ENCODE results near the gene TEKT1. TPM values are rescaled to one million over a fixed set of nuclear protein-coding genes. Genes with fewer than 3 reads are reported as not detected.

Gene TEKT1
- total RNA-seq, 1 experiment from 2014 or later: not detected

- no peak overlapping the region for H2BK20ac ChIP-seq (ENCODE audit: low read depth, low read length, poor library complexity, severe bottlenecking)
- no peaks in the 10 kb centered on the region for H3K79me1 ChIP-seq (ENCODE audit: insufficient read depth, low read depth, low read length, poor library complexity, severe bottlenecking)
- H2AK5ac ChIP-seq (ENCODE audit: insufficient read length, low read length): no peak overlapping the region
- no peak overlapping the region for H3K18ac ChIP-seq (ENCODE audit: insufficient read length, low read depth, low read length)
- Mint-ChIP-seq H3K9me3 (peaks cover 2 to 6% of the 10 kb centered on the region in 2 experiments; a peak in 3 of 5 replicates), H3K4me3 (no peak overlapping the region), H3K36me3 (ENCODE audit: insufficient read depth in 1 of 3, low read depth in 3 of 3) (no peaks in the 10 kb centered on the region; a peak in 1 of 7 replicates), H3K4me1 (0 out of 4 replicates have a peak, but pooled peaks cover 0 to 2% of the 10 kb centered on the region in 2 experiments), H3K27ac (no peak overlapping the region), H3K27me3 (ENCODE audit: low read depth) (peaks cover 78% of the 10 kb centered on the region)
- H2BK15ac ChIP-seq (ENCODE audit: low read depth, low read length): no peak overlapping the region
- DNase-seq: no peak
- no peak overlapping the region for H4K8ac ChIP-seq (replicated peaks; ENCODE audit: insufficient read length, low read depth, low read length)
- no peak overlapping the region for H3T11ph ChIP-seq (ENCODE audit: low read length)
- no peak overlapping the region for H3K4ac ChIP-seq (ENCODE audit: low read depth, low read length)
- H4K20me1 ChIP-seq (ENCODE audit: control insufficient read depth, insufficient read depth, insufficient read length): no peaks in the 10 kb centered on the region
- peaks cover 5% of the 10 kb centered on the region; the same call in 1 of the 2 replicates for H3K27me3 ChIP-seq (ENCODE audit: insufficient read depth, low read length)
- no peak overlapping the region for H3K9ac ChIP-seq (ENCODE audit: extremely low read depth, insufficient read length, low read length)
- no peaks in the 10 kb centered on the region for H3K9me3 ChIP-seq (ENCODE audit: control insufficient read depth, low read depth, low read length)
- no peak overlapping the region for H3K4me2 ChIP-seq (ENCODE audit: insufficient read depth, insufficient read length, low read length)
- H2BK5ac ChIP-seq (ENCODE audit: insufficient read length, low read length): no peak overlapping the region
- WGBS (ENCODE audit: extremely low coverage, insufficient read length, low lambda C conversion rate): no CpG with 5 or more reads among the region's 2 CpGs
- TF ChIP-seq, protein P1, sequence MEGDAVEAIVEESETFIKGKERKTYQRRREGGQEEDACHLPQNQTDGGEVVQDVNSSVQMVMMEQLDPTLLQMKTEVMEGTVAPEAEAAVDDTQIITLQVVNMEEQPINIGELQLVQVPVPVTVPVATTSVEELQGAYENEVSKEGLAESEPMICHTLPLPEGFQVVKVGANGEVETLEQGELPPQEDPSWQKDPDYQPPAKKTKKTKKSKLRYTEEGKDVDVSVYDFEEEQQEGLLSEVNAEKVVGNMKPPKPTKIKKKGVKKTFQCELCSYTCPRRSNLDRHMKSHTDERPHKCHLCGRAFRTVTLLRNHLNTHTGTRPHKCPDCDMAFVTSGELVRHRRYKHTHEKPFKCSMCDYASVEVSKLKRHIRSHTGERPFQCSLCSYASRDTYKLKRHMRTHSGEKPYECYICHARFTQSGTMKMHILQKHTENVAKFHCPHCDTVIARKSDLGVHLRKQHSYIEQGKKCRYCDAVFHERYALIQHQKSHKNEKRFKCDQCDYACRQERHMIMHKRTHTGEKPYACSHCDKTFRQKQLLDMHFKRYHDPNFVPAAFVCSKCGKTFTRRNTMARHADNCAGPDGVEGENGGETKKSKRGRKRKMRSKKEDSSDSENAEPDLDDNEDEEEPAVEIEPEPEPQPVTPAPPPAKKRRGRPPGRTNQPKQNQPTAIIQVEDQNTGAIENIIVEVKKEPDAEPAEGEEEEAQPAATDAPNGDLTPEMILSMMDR (conservative IDR thresholded peaks at IDR 0.05): no peak
- H3K14ac ChIP-seq (ENCODE audit: insufficient read depth, low read length): no peak overlapping the region
- no peak overlapping the region for H3K23ac ChIP-seq (ENCODE audit: insufficient read length, low read depth, low read length)
- no peak overlapping the region for H4K5ac ChIP-seq (ENCODE audit: insufficient read length, low read depth, low read length)
- H3K27ac ChIP-seq (ENCODE audit: insufficient read length, low read depth, low read length): no peak overlapping the region
- no peak overlapping the region for H2BK120ac ChIP-seq (ENCODE audit: low read depth, low read length, poor library complexity, severe bottlenecking)
- peaks cover 6% of the 10 kb centered on the region for H3K23me2 ChIP-seq (ENCODE audit: insufficient read length, low read depth, low read length, poor library complexity, severe bottlenecking)
- H3K56ac ChIP-seq (ENCODE audit: insufficient read length, low read depth, low read length): no peak overlapping the region
- no peak overlapping the region for H2AFZ ChIP-seq (ENCODE audit: low read length)
- no peaks in the 10 kb centered on the region for H3K79me2 ChIP-seq (ENCODE audit: insufficient read depth, low read length)
- H2BK12ac ChIP-seq (ENCODE audit: insufficient read length, low read depth, low read length): no peak overlapping the region
- no peaks in the 10 kb centered on the region for H3K4me1 ChIP-seq (ENCODE audit: insufficient read depth, low read length)
- no peak overlapping the region for H4K91ac ChIP-seq (ENCODE audit: insufficient read length, low read depth, low read length)
These were observed 52.1 kb downstream of the TEKT1 start for GRCh38 chr17:6779411-6779810.
